Thymus (tissue), 11 donors: Measurements from ENCODE around the gene CALHM6. TPM values are rescaled to one million over a fixed set of nuclear protein-coding genes. Genes with fewer than 3 reads are reported as not detected.

Experiments
- DNase-seq, 9 donors: peaks; one replicate each; pipeline ENCODE4 v3.0.0-alpha.2; 2013; ENCODE audit warnings: low spot score in 9 of 9, low read depth in 6 of 9, missing footprints in 1 of 9
- H3K27ac ChIP-seq, 2 donors: one replicate each; pipeline ENCODE4 v1.5.1; 2013; ENCODE audit warnings: control low read depth in 1 of 2, low read depth in 1 of 2, low read length in 1 of 2, mild to moderate bottlenecking in 1 of 2, moderate library complexity in 1 of 2
- H3K27me3 ChIP-seq, 2 donors: one replicate each; pipeline ENCODE4 v1.5.1; 2013; ENCODE audit warnings: low read length in 1 of 2; ENCODE audit not compliant: control insufficient read depth in 2 of 2, insufficient read depth in 1 of 2
- H3K36me3 ChIP-seq, 2 donors: one replicate each; pipeline ENCODE4 v1.5.1; 2013; ENCODE audit warnings: low read length in 1 of 2, mild to moderate bottlenecking in 1 of 2, moderate library complexity in 1 of 2; ENCODE audit not compliant: control insufficient read depth in 2 of 2, insufficient read depth in 2 of 2
- H3K4me1 ChIP-seq, 2 donors: one replicate each; pipeline ENCODE4 v1.5.1; 2013; ENCODE audit warnings: low read length in 2 of 2; ENCODE audit not compliant: control insufficient read depth in 2 of 2, insufficient read depth in 2 of 2
- H3K4me3 ChIP-seq, 2 donors: one replicate each; pipeline ENCODE4 v1.5.1; 2013; ENCODE audit warnings: low read length in 2 of 2, control low read depth in 1 of 2, mild to moderate bottlenecking in 1 of 2
- H3K9me3 ChIP-seq, 2 donors: one replicate each; pipeline ENCODE4 v1.5.1; 2013; ENCODE audit warnings: low read length in 1 of 2, mild to moderate bottlenecking in 1 of 2; ENCODE audit not compliant: control insufficient read depth in 2 of 2, insufficient read depth in 1 of 2
- WGBS: extraction: QIAGEN DNeasy Blood & Tissue Kit; methylation state at CpG from one replicate; pipeline ENCODE4 v1.1.7; 2013; 5-methylcytosine and 5-hydroxymethylcytosine counted together
- polyA plus RNA-seq: library from polyadenylated mRNA; stranded (reverse); fragments of 200-250 nt; gene quantifications from one replicate; pipeline ENCODE4 v1.2.3, GENCODE V29; 2013
- total RNA-seq: library from RNA; stranded (reverse); fragments of 120-200 nt; gene quantifications from one replicate; pipeline ENCODE4 v1.2.4, GENCODE V29; 2013
- donor health status: healthy.

Gene CALHM6
- total and polyA plus RNA-seq, 2 donors: 43.4 to 45.3 TPM

DNA sequence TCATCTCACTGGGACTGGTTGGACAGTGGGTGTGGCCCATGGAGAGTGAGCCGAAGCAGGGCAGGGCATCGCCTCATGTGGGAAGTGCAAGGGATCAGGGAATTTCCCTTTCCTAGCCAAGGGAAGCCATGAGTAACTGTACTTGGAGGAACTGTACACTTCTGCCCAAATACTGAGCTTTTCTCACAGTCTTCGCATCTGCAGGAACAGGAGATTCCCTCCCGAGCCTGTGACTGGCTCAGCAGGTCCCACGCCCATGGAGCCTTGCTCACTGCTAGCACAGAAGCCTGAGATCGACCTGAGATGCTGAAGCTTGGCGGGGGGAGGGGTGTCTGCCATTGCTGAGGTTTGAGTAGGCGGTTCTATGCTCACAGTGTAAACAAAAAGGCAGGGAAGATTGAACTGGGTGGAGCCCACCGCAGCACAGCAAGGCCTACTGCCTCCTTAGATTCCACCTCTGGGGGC is 39.8 kb downstream of the CALHM6 start:
- Histone ChIP-seq H3K9me3 (no peaks in the 10 kb centered on the region), H3K4me3 (no peak overlapping the region), H3K27me3 (no peaks in the 10 kb centered on the region), H3K36me3 (no peaks in the 10 kb centered on the region), H3K4me1 (no peaks in the 10 kb centered on the region), H3K27ac (no peak overlapping the region)
- 84% methylated on average over 9 of the region's 9 CpGs for WGBS
- peak in 3 of 9 donors; percentile 6 to 47 (median 29) for DNase-seq

GRCh38 chr6:116507324-116507723 is 46.1 kb downstream of the CALHM6 start:
- Histone ChIP-seq H3K27me3 (no peaks in the 10 kb centered on the region), H3K4me1 (no peaks in the 10 kb centered on the region), H3K36me3 (no peaks in the 10 kb centered on the region), H3K27ac (no peak overlapping the region), H3K9me3 (no peaks in the 10 kb centered on the region), H3K4me3 (no peak overlapping the region)
- WGBS: 97% methylated on average over 3 of the region's 3 CpGs
- DNase-seq: no peak

DNA sequence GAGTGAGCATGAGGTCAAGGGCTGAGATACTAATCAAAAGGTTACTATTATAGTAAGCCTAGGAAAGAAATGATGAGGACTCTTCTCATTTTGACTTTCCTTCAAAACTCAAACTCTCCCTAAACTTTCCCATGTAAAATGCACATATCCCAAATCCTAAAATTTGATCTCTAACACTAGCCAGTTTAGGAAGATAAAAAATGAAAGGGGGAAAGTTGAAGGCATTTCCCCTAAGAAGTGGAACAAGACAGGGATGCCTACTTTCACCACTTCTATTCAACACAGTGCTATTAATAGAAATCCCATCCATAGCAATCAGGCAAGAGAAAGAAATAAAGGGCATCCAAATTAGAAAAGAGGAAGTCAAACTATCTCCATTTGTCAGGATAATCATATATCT is 47.4 kb downstream of the CALHM6 start:
- H3K36me3 ChIP-seq: no peaks in the 10 kb centered on the region
- H3K27me3 ChIP-seq: no peaks in the 10 kb centered on the region
- H3K4me3 ChIP-seq: no peak overlapping the region

GRCh38 chr6:116511424-116512110 is 50.4 kb downstream of the CALHM6 start, which contains the start of gene CALHM5:
Gene CALHM5 (plus strand): TSS chr6:116511639. CDS start chr6:116511697, 58 bp downstream.
- no peak within 1 kb of the TSS for H3K4me3 ChIP-seq
- no peak for DNase-seq
- H3K36me3 ChIP-seq: no peaks in the 10 kb centered on the region
- 93% methylated on average over 10 of the region's 10 CpGs for WGBS
- peak within 1 kb of the TSS; percentile 8 to 34 for H3K27ac ChIP-seq
- no peaks in the 10 kb centered on the region for H3K9me3 ChIP-seq
- H3K27me3 ChIP-seq: no peaks in the 10 kb centered on the region
- no peaks in the 10 kb centered on the region for H3K4me1 ChIP-seq

More for the DNA sequence above, 47.4 kb downstream of the CALHM6 start:
- no peaks in the 10 kb centered on the region for H3K4me1 ChIP-seq
- no peak for DNase-seq
- H3K9me3 ChIP-seq: no peaks in the 10 kb centered on the region
- H3K27ac ChIP-seq: no peak overlapping the region

GRCh38 chr6:116512111-116512559 is 51.0 kb downstream of the CALHM6 start:
- H3K27me3 ChIP-seq: no peaks in the 10 kb centered on the region
- H3K36me3 ChIP-seq: no peaks in the 10 kb centered on the region
- no peak for DNase-seq
- WGBS: 88% methylated on average over 4 of the region's 4 CpGs
- no peaks in the 10 kb centered on the region for H3K9me3 ChIP-seq
- H3K4me3 ChIP-seq: no peak overlapping the region
- no peaks in the 10 kb centered on the region for H3K4me1 ChIP-seq
- peak overlapping the region; percentile 8 to 34 for H3K27ac ChIP-seq

DNA sequence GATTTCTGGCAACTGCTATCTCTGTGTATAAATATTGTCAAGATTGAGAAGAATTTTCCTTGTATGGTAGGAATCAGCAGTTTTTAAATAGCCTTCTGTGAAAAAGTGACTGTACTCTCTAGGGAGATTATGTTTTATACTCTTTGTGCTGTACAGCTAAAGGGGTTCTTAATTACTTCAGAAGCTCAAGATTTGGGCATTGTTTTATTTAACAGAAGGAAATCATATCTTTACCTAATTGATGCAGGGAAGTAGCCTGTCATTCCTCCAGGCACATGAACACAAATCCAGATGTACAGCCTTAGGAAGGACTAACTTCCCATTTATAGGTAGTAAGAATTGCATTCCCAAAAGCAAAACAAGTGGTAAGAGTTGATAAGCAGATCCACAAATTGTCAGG is 51.6 kb downstream of the CALHM6 start:
- DNase-seq: no peak
- no peaks in the 10 kb centered on the region for H3K36me3 ChIP-seq
- H3K4me1 ChIP-seq: no peaks in the 10 kb centered on the region
- H3K27me3 ChIP-seq: no peaks in the 10 kb centered on the region
- H3K4me3 ChIP-seq: no peak overlapping the region
- no peak overlapping the region for H3K27ac ChIP-seq
- no peaks in the 10 kb centered on the region for H3K9me3 ChIP-seq

Other genes with a start within 250 kb of the CALHM6 start
- gene TSPYL4, start 207.3 kb upstream of the CALHM6 start, total RNA-seq: 15.1 TPM
- 16.1 TPM for gene TSPYL4, start 207.3 kb upstream of the CALHM6 start, polyA plus RNA-seq
- gene TSPYL1, start 181.4 kb upstream of the CALHM6 start, total RNA-seq: 42.9 TPM
- 48.7 TPM for gene TSPYL1, start 181.4 kb upstream of the CALHM6 start, polyA plus RNA-seq
- gene DSE, start 90.4 kb upstream of the CALHM6 start, total RNA-seq: 23.8 TPM
- 12.8 TPM for gene DSE, start 90.4 kb upstream of the CALHM6 start, polyA plus RNA-seq
- 0.33 TPM for gene CALHM5, start 50.3 kb downstream of the CALHM6 start, total RNA-seq
- 0.62 TPM for gene CALHM5, start 50.3 kb downstream of the CALHM6 start, polyA plus RNA-seq
- gene TRAPPC3L, start 84.3 kb downstream of the CALHM6 start, total RNA-seq: 0.14 TPM
- 0.18 TPM for gene TRAPPC3L, start 84.3 kb downstream of the CALHM6 start, polyA plus RNA-seq
- not detected for gene CALHM4, start 92.4 kb downstream of the CALHM6 start, total RNA-seq
- gene CALHM4, start 92.4 kb downstream of the CALHM6 start, polyA plus RNA-seq: 0.14 TPM
- gene RWDD1, start 110.1 kb downstream of the CALHM6 start, total RNA-seq: 67.0 TPM
- 90.6 TPM for gene RWDD1, start 110.1 kb downstream of the CALHM6 start, polyA plus RNA-seq
- 0.38 TPM for gene RSPH4A, start 155.1 kb downstream of the CALHM6 start, total RNA-seq
- 0.89 TPM for gene RSPH4A, start 155.1 kb downstream of the CALHM6 start, polyA plus RNA-seq
- 21.3 TPM for gene ZUP1, start 207.4 kb downstream of the CALHM6 start, total RNA-seq
- 24.3 TPM for gene ZUP1, start 207.4 kb downstream of the CALHM6 start, polyA plus RNA-seq
- gene KPNA5, start 219.8 kb downstream of the CALHM6 start, total RNA-seq: 23.6 TPM
- gene KPNA5, start 219.8 kb downstream of the CALHM6 start, polyA plus RNA-seq: 7.3 TPM